GM20000 (cell line): Measurements from ENCODE around the gene P2RY14.
A peak's percentile ranks its signal among the peaks of the same experiment; 100 is the strongest.

Experiments used
- DNase-seq: peaks from one replicate; pipeline ENCODE4 v3.0.0; 2012; ENCODE audit warnings: low spot score
- TF ChIP-seq, protein P1 (sequence below): IDR thresholded peaks from 2 replicates; pipeline ENCODE4 v1.5.1; 2012; ENCODE audit warnings: mild to moderate bottlenecking, control low read depth; ENCODE audit errors: extremely low read depth, missing control alignments

The P2RY14 gene

DNA sequence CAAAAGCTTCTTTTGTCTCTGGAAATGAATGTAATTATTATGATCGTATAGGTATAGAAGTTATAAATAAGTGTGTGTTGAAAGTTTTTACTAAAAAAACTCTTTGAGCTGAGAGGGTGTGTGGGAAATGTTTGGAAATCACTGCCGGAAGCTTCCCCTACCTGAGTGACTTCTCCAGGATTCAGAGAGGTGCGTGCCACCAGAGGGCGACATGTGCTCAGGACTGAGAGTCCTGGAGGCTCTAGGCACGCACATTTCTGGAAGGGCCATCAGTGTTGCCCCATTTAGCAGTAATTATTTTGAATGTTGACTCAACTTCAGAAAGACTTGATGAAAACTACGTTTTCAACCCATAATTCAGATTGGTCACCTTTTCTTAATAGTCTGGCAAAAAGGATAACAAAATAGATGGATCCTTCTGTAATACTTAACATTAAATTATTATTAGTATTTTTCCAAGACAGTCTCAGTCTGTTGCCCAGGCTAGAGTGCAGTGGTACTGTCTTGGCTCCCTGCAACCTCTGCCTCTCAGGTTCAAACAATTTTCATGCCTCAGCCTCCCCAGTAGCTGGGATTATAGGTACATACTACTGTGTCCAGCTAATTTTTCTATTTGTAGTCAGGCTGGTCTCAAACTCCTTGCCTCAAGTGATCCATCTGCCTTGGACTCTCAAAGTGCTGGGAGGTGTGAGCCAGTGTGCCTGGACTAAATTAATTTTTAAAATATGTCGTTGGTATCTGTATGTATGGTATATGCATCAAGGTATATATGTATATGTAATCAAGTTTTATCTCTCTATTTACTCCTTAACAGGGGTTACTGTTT is 109.9 kb downstream of the P2RY14 start:
- TF ChIP-seq, protein P1, sequence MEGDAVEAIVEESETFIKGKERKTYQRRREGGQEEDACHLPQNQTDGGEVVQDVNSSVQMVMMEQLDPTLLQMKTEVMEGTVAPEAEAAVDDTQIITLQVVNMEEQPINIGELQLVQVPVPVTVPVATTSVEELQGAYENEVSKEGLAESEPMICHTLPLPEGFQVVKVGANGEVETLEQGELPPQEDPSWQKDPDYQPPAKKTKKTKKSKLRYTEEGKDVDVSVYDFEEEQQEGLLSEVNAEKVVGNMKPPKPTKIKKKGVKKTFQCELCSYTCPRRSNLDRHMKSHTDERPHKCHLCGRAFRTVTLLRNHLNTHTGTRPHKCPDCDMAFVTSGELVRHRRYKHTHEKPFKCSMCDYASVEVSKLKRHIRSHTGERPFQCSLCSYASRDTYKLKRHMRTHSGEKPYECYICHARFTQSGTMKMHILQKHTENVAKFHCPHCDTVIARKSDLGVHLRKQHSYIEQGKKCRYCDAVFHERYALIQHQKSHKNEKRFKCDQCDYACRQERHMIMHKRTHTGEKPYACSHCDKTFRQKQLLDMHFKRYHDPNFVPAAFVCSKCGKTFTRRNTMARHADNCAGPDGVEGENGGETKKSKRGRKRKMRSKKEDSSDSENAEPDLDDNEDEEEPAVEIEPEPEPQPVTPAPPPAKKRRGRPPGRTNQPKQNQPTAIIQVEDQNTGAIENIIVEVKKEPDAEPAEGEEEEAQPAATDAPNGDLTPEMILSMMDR, result peak; percentile 93
- peak; percentile 66 for DNase-seq

DNA sequence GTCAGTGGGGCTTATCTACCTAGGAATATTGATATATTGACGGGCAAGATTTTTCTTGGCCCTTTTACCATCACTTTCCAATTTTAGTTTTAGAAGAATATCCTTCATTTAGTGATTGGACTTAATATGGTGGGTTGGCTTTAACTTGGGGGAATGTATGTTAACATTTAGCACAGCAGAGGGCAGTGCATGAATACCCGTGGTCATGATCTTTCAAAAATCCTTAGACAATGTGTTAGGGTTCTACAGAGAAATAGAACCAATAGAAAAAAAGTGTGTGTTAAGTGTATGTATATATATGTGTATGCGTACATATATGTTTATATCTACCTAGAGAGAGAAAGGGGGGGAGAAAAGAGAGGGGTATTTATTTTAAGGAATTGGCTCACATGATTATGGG is 112.2 kb downstream of the P2RY14 start:
- TF ChIP-seq, protein P1, result no peak
- no peak for DNase-seq

DNA sequence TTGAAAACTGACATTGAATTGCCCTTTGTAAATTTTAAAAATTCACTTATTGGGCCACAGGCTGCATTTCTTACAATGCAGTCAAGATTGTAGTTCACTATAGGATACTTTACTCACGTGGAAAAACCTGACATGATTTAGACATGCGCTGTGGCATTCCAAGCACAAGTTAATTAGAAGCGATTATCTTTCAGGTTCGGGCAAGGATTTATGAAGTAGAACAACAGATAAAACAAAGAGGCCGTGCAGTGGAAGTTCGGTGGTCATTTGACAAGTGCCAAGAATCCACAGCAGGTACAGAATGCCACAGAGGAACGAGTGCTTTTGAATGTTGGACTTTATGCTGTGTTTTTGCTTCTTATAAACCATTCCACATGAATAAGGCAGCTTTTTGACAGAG is 113.1 kb downstream of the P2RY14 start:
- DNase-seq, result no peak
- TF ChIP-seq, protein P1, result no peak
